Colon (tissue), 2 donors: Measurements from ENCODE around the gene CORO6.

Source experiments
- FAIRE-seq: peaks from 2 replicates; lab custom pipeline; 2012; peaks lifted over from hg19 to GRCh38; lab: Jason Lieb, UNC
- donor health status: control.
- donor health status: control.

Gene CORO6

GRCh38 chr17:29630630-29631193 is 8.0 kb upstream of the CORO6 start:
- FAIRE-seq = no peak

GRCh38 chr17:29629839-29630238 is 7.1 kb upstream of the CORO6 start:
- FAIRE-seq = no peak

- no peak for FAIRE-seq
Measured at GRCh38 chr17:29628644-29629043, 5.9 kb upstream of the CORO6 start.

- no peak for FAIRE-seq
Measured at GRCh38 chr17:29627951-29628350, 5.2 kb upstream of the CORO6 start.

GRCh38 chr17:29625037-29625750 is 2.5 kb upstream of the CORO6 start:
- FAIRE-seq = no peak

- FAIRE-seq = no peak
Measured at GRCh38 chr17:29624586-29624985, 1.9 kb upstream of the CORO6 start.

GRCh38 chr17:29623283-29623647 is 553 bp upstream of the CORO6 start:
- FAIRE-seq = no peak

GRCh38 chr17:29621751-29622194 is 939 bp downstream of the CORO6 start:
- no peak for FAIRE-seq

- no peak for FAIRE-seq
Measured at GRCh38 chr17:29620779-29621500, 1.8 kb downstream of the CORO6 start.

- no peak for FAIRE-seq
Measured at GRCh38 chr17:29620271-29620670, 2.4 kb downstream of the CORO6 start.

- no peak for FAIRE-seq
Measured at GRCh38 chr17:29619251-29619650, 3.5 kb downstream of the CORO6 start.

GRCh38 chr17:29618272-29619065 is 4.2 kb downstream of the CORO6 start:
- no peak for FAIRE-seq

GRCh38 chr17:29617481-29618271 is 5.0 kb downstream of the CORO6 start:
- FAIRE-seq = no peak

GRCh38 chr17:29617125-29617480 is 5.6 kb downstream of the CORO6 start:
- FAIRE-seq = no peak

- FAIRE-seq = no peak
Measured at GRCh38 chr17:29616300-29617048, 6.2 kb downstream of the CORO6 start.

GRCh38 chr17:29615492-29616299 is 7.0 kb downstream of the CORO6 start:
- FAIRE-seq = no peak

- no peak for FAIRE-seq
Measured at GRCh38 chr17:29615048-29615385, 7.7 kb downstream of the CORO6 start.

GRCh38 chr17:29614349-29615047 is 8.2 kb downstream of the CORO6 start:
- FAIRE-seq = no peak

- FAIRE-seq = no peak
Measured at GRCh38 chr17:29613856-29614255, 8.9 kb downstream of the CORO6 start.

- FAIRE-seq = no peak
Measured at GRCh38 chr17:29613352-29613837, 9.3 kb downstream of the CORO6 start.
